ENCODE measurements around the gene SLC25A23.

SLC25A23 gene

DNA sequence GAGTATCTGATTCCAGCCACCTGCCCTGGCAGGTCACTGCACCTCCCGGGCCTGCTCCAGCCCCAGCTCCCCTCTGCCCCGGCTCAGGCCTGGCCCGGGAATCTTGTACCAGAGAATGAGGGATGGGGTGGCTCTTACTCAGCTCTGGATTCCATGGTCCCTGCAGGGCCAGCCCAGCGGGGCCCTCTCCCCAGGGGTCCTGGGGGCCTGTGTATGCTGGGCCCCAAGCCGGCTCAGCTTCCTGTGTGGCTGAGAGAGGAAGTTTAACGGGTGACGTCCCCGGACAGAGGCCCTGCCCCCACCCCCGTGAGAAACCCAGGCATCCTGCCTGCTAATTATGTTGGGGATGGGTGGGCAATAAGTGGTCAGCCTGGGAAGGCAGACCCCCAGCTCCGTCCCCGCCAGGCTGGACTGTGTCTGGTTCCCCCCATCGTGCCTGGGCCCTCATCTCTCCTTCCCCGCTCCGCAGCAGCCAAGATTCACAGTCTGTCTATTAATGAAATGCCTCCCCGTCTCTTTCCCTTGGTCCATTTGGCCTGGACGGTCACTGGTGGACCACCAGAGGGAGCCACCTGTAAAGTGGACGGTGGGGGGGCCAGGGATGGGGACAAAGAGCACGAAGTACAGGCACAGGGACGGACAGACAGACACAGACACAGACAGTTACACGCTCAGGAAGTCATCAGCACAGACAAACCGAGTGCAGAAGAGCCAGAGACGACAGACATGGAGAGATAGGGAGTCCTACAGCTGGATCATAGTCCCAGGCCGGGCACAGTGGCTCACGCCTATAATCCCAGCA is 22.1 kb upstream of the SLC25A23 start, which contains the start of gene DENND1C:
DENND1C (minus strand) TSS at position 247 of the 802 bp plus-strand sequence; CDS start at position 155, 92 bp downstream.
- DNase-seq = peak; percentile 24

DNA sequence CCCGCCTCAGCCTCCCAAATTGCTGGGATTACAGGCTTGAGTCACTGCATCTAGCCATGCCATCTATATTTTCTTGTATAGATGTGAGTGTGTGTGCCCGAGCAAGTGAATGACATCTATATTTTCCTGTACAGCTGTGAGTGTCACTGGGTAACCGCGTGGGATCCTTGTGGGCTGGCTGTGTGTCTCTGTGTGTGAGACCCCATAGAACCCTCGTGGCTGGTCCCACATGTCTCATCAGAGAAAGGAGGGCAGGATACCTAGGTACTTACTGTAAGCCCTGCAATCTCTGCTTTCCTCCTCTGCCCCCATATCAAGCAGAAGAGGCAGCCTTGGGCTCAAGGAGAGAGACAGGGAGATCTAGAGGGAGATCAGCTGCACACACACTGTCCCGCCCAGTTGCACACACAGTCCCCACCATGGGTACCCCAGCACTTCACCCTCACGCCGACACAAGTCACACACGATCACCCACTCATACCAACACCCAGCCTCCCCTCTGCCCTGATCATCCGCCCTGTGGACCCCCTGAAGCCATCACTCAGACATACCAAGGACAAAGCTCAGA is 21.3 kb upstream of the SLC25A23 start:
- DNase-seq = no peak

DNA sequence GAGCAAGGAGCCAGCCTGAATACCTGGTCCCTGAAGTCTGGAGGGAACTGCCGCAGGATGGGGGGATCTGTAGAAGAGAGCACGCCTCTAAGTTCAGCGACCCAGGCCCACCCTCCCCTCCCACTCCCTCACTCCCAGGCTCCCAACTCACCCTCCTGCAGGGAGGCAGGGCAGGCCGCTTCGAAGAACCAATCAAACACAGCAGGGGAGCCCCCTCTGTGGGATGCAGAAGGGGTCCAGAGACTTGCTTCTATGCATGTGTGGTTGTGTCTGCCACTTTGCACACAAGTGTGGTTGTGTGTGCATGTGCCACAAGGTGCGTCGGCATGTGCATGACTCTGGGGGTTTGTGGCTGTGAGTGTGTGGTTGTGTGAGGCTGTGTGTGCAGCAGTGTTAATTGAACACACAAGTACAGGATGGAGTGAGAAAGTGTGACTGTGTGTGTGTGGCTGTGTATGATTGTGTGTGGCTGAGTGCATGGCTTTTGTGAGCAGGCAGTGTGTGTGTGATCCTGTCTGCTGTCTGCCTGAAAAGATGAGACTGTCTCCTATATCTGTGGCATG is 20.3 kb upstream of the SLC25A23 start:
- DNase-seq = no peak

DNA sequence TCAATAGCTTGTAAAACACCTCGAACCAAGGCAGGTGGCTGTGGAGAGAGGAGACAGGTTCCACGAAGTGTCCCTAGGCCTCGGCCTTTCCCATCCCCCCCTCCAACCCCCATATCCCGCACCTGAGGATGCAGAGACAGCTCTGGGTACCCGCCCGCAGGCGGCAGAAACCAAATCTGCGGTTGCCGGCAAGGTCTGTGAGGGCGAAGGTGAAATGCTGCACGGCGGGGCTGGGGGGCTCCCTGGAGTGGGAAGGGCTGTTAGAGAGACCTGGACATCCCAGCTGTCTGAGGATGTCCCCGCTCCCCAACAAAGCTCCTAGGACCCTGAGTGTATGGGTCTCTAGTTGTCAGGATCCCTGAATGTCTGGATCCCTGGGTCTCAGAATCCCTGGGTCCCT is 19.2 kb upstream of the SLC25A23 start:
- DNase-seq = no peak

DNA sequence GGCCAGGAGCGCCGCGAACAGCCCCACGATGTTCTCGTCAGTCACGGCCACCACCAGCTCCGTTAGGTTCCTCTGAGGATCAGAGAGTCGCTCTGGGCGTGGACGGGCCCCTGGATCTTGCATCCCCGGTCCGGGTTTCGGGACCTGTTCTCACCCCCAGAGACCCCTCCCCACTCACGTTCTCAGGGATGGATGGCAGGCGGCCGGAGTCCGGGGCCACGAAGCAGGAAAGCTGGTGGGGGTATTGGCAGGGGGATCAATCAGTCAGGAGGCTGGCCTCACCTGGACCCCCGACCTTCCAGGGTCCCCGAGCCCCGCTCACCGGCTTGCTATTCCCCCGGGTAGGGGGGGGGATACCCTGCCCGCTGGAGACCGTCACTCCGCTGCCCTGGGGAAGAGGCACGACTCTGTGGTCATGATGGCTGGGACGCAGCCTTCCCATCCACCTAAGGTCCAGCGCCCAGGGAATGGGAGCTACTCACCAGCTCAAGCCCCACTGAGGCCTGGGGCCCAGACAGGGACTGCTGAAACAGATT is 17.4 kb upstream of the SLC25A23 start:
- DNase-seq = no peak

DNA sequence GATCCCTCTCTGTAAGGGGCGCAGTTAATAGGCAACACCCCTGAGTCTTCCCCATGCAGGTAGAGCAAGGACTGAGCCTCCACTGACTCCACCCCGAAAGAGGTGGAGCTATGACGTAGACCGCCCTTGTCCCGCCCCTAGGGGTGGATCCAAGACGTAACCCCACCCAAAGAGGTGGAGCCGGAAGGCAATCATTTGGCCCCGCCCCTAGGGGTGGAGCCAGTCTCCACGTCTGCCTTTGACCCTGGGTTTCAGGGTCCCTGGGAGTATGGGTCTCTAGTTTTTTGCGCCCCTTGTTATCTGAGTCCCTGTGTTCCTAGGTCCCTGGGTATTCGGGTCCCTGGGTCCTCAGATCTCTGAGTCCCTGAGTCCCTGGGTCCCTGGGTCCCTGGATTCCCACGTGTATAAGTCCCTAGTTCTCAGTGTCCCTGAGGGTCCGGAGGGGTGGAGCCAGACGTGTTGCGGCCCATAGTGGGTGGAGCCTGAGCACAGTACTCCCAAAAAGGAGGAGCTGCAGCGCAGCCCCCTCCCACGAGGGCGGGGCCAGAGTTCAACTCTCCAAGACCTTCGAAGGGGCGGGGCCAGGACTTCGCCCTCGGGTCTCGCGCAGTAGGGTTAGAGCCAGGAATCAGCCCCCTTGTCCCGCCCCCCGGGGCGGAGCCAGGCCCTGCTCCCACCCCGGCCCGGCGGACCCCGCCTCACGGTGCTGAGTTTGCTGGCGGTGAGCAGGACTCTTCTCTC is 16.7 kb upstream of the SLC25A23 start:
- DNase-seq = peak; percentile 60

DNA sequence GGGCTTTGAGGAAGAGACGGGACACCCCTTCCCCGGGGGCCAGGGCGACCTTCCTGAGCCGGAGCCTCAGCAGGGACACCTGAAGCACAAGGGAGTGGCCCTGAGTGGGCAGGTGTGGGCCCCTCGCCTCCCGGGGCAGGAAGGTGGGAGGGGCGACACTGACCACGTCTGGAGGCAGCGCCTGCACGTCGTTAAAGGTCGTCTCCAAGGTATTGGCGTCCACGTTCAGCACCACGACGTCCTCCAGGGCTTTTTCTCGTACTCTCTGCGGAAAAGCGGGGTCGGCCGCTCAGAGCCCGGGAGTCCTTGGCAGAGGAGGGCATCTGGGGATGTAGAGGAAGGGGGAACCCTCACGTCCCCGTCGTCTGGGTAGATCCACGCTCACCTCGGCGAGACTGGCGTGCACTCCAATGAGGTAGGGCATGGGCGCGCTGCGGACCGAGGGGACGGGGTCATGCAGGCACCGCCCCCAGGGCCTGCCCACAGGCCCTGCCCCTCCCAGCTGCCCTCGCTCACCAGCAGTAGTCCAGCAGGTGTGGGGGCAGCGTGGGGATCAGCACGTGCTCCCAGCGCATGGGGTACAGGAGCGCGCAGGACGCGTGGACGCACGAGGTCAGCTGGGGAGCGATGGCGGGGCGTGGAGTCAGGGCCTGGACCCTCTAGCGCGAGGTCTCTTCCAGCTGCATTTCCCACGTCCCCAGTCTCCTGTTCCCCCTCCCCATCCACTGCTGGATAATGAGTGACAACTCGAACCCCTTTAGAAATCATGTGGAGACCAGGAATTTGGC is 15.9 kb upstream of the SLC25A23 start:
- DNase-seq = no peak

DNA sequence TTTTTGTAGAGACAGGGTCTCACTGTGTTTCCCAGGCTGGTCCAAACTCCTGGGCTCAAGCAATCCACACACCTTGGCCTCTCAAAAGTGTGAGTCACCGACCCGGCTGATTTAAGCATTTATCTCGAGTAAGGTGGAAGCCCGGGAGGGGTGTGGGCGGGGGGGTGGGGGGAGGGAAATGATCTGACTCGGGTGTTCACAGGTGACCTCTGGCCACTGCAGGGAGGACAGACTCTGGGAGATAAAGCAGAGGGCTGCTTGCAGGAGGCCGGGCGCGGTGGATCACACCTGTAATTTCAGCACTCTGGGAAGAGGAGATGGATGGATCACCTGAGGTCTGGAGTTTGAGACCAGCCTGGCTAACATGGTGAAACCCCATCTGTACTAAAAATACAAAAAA is 14.1 kb upstream of the SLC25A23 start:
- no peak for DNase-seq

DNA sequence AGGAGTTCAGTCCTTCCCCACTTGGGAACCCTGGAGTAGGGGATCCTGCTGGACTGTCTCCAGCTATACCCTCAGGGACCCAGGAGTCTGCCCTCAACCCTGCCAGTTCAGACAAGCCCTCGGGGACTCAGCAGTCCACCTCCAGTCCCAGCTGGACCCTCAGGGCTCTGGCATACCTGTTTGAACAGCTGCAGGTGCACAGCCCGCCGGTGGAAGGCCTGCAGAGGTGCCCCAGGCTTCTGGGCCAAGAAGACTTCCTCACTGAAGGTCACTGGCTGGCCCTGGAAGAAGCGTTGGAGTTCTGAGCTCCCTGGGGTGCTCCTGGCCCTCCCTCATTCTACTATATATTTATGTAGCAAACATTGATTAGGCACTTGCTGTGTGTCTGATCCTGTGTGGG is 13.1 kb upstream of the SLC25A23 start:
- DNase-seq = no peak

DNA sequence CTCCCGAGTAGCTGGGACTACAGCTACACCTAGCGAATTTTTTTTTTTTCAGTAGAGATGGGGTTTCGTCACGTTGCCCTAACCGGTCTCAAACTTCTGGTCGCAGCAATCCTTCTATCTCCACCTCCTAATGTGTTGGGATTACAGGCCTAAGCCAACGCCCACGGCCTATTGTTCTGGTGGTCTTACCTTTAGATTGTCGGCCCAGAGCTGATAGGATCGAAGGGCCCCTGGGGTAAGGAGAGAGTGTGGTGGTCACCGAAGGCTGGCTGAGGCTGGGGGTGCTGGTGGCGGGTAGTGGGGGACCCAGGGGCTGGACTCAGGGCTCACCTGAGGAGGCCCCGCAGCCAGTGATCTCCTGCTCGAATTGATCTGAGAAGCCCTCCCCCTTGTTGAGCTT is 11.5 kb upstream of the SLC25A23 start:
- no peak for DNase-seq

DNA sequence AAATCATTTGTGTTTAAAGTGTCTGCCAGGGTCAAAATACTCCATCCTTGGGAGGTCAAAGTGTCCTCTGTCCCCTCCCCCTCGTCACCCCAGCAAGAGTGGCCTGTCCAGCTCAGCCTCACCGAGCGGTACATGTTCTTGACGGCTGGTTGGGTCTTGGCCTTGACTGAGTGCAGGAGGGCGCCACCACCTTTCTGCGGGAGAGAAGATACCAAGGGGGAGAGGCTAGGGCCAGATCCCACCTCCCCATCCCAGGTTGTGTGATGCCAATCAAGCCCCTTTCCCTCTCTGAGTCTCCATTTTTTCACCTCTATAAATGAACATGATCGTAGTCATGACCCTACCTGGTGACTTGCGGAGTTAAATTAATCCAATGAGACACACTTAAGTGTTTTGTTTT is 10.6 kb upstream of the SLC25A23 start:
- DNase-seq = no peak

DNA sequence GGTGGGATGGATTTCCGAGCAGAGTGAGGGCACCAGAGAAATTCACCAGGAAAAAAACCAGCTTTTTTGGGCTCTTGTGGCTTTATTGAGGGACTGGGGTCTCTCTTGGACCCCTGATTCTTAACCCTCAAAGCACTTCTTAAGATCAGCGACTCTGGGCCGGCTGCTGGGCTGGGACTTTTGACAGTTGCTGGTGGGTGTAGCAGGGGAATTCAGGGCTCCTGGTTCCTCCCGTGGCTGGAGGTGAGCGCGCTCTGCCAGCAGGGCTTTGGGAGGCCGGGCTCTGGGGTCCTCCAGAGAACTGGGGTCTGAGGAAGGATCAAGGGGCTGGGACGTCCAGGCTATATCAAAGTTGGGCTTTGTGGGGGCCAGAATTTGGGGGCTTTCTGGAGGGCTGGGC is 7.8 kb upstream of the SLC25A23 start:
- no peak for DNase-seq

DNA sequence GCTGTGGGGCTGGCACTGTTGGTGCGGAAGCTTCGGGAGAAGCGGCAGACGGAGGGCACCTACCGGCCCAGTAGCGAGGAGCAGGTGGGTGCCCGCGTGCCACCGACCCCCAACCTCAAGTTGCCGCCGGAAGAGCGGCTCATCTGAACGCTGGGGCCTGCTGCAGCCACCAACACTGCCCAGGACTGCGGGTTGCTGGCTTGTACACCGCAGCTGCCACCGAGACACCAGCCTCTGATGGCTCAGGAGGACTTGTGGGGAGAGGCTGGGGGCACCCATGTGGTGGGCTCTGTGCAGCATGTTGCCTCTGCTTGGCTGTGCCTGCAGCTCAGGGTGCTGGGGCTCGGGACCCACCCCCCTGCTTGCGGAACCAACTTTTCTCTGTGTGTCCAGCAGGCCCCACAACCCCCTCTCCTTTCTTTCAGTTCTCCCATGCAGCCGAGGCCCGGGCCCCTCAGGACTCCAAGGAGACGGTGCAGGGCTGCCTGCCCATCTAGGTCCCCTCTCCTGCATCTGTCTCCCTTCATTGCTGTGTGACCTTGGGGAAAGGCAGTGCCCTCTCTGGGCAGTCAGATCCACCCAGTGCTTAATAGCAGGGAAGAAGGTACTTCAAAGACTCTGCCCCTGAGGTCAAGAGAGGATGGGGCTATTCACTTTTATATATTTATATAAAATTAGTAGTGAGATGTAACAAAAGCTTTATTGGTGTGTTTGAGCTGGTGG is 7.1 kb upstream of the SLC25A23 start:
- no peak for DNase-seq

DNA sequence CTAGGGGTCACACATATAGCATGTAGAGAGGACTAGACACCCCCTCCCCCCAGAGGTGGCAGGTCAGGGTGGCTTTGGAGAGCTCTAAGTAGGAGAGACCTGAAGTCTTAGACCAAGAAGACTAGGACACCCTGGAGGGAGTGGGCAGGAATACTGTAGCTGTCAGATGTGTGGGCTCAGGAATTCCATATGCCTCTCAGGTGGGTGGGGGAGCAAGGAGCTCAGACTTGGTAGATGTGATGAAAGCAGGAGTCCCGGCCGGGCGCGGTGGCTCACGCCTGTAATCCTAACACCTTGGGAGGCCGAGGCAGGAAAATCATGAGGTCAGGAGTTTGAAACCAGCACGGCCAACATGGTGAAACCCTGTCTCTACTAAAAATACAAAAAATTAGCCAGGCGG is 6.1 kb upstream of the SLC25A23 start:
- DNase-seq = no peak

DNA sequence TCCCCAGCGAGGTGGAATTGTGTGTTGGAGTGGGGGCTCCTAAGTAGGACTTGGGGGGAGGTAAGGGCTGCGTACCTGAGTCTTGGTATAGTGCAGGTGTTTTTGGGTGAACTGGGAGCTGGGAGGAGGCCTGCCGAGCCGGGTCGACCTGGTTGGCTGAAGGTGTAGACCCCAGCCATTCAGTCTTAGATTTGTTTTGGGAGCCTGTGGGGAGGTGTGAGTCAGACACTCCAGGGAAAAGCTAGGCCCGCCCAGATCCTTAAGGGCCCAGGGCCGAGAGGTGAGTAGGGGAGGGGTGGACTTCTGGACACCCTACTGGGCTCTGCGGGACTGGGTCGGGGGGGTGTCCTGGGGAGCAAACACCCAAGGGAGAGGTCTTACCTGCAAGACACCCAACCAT is 5.4 kb upstream of the SLC25A23 start:
- DNase-seq = no peak

DNA sequence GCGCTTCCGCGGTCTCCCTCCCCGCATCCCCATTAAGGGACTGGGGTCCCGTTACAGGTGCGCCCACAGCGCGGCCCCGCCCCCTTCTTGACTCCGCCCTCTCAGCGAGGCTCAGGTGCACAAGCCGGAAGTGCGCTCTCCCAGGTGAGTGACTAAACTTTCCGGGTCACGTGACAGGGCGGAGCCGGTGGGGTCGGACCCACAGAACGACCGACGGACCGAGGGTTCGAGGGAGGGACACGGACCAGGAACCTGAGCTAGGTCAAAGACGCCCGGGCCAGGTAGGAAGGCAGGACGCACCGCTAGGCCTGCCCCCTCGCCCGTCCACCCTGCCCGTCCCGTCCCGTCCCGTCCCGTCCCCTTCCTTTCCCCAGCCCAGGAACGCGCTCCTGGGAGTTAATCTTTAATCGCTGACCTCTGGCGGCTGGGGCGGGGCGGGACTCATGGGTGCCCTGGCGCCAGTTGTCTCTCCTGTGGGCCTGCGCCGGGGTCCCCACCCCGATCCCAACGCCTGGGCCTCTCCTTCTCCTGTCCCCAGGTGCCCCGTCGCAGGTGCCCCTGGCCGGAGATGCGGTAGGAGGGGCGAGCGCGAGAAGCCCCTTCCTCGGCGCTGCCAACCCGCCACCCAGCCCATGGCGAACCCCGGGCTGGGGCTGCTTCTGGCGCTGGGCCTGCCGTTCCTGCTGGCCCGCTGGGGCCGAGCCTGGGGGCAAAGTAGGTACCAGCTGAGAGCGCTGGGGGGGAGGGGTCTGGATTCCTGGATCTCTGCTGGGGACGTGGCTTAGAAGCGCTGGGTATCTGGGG is 4.7 kb upstream of the SLC25A23 start, which contains the start of gene CRB3:
CRB3 (plus strand) TSS at position 202 of the 804 bp plus-strand sequence; CDS start at position 633, 431 bp downstream.
- DNase-seq = peak; percentile 41

DNA sequence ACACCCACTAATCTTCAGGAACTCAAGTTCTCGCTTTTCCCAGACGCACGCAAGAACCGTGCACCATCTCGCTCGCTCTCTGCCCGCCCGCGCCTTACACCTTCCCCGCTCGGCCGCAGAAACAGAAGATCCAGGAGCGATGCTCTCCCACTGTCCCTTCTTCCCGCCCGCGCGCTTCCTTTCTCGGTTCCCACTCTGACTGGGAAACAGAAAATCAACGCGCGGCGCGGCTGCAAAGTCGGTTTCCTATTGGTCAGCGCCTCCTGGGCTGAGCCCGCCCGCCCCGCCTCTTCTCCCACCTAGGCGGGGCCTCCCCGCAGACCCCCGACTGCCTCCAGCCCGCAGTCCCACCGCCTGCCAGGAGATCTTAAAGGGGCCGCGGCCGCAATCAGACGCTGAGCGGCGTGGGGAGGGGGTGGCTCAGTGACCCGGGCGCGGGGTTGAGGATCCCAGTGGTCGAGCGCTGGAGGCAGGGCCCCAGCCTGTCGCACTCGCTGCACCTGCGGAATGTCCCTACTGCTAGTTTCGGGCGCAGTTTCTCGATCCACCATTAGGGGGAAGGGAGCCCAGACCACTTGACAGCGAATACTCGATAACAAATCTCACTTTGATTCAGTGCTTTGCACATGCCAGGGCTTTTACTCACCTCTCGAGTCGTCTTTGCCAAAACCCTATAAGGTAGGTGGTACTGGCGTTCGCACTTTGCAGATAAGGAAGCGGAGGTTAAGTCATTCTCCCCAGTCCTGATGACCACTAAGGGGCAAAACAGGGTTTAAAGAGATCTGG is 700 bp upstream of the SLC25A23 start:
- DNase-seq = peak; percentile 88

DNA sequence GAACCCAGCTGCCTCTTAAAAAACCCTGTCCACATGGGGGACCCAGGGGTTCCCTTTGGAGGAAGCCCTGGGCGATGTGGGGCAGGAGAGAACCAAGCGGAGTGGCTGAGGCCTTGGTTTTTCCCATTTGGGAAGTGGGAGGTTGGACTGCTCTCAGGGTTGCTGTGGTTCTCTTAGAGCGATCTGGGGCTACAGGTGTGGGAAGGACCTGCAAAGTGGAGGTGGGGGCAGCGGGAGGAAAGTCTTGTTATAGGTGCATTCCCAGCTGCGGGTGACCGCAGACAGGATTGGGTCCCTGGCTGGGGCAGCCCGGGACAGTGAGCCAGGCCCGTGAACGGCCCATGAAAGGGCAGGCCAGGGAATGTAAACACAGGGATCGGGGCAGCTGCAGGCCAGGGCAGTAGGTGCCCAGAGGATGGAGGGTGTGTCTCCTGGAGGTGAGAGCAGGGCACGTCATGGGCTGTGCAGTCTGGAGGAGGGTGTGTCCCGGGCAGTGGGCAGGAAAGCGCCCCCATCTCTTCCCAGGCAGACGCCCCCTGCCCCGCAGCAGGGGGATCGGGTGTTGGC is 814 bp downstream of the SLC25A23 start:
- DNase-seq = no peak

DNA sequence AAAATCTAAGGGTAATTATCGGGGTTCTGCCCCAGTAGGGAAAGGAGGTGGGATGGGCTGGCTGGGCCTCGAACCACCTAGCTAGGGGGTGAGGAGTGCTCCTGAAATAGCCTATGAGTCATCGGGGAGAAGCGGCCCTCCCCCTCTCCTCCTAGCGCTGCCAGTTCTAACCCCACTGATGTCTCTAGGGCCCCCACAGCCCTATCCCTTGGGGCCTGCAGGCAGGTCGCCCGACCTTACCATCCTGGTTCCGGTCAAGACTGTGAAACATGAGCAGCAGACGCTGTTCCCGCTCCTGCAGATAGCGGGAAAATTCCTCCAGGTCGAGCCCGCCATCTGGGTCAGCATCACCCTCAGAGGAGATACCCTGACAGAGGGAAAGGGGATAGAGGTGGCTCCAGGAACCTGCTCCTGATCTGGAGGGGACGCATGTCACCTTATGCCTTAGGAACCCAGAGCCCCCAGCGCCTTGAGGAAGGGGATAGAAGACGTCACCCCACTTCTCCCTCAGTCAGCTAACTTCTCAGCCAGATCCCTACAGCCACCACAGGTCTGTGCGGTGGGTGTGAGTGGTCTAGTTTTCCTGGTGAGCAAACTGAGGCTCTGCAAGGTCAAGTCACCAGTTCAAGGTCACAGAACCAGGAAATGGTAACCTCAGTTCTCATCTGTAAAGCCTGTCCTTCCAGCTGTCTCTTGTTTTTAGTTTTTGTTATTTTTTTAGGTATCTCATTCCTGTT is 1.5 kb downstream of the SLC25A23 start:
- DNase-seq = no peak

All from effector CD8-positive, alpha-beta T cell (primary cell).